Activated T-cell treated with anti-CD3 and anti-CD28 coated beads, Interleukin-2, amount 50 U/mL, for 1 hour (primary cell): ENCODE data around the gene TSPEAR.
"Not testable (repeated sequence)": the region's sequence is repeated elsewhere in the genome, so short reads cannot be mapped to it uniquely, and the experiment has no call there.

ENCODE experiments used
- DNase-seq: peaks from one replicate; pipeline ENCODE4 v3.0.0-alpha.2; 2020

TSPEAR gene

GRCh38 chr21:44601596-44602462 is 109.5 kb downstream of the TSPEAR start:
- no peak for DNase-seq

- not testable (repeated sequence) for DNase-seq
These were observed 110.3 kb downstream of the TSPEAR start for GRCh38 chr21:44601091-44601490.

- DNase-seq, result not testable (repeated sequence)
These were observed 111.0 kb downstream of the TSPEAR start, which contains the start of gene KRTAP10-7 for GRCh38 chr21:44600118-44600978. Gene KRTAP10-7 (plus strand): TSS chr21:44600597. CDS start chr21:44600622, 25 bp downstream.

GRCh38 chr21:44599264-44600029 is 111.9 kb downstream of the TSPEAR start:
- no peak for DNase-seq

GRCh38 chr21:44598061-44598460 is 113.3 kb downstream of the TSPEAR start:
- no peak for DNase-seq

- no peak for DNase-seq
These were observed 115.2 kb downstream of the TSPEAR start for GRCh38 chr21:44596068-44596725.

- DNase-seq, result no peak
These were observed 115.8 kb downstream of the TSPEAR start for GRCh38 chr21:44595524-44595923.

GRCh38 chr21:44594406-44594916 is 116.9 kb downstream of the TSPEAR start:
- DNase-seq, result no peak

GRCh38 chr21:44593598-44594405 is 117.6 kb downstream of the TSPEAR start:
- DNase-seq, result no peak

GRCh38 chr21:44592446-44593311 is 118.7 kb downstream of the TSPEAR start, which contains the start of gene KRTAP10-6:
Gene KRTAP10-6 (minus strand): TSS chr21:44592505. CDS start chr21:44592484, 21 bp downstream.
- DNase-seq, result no peak

- DNase-seq, result peak; percentile 13
These were observed 119.6 kb downstream of the TSPEAR start for GRCh38 chr21:44591801-44592130.

- DNase-seq, result not testable (repeated sequence)
These were observed 120.2 kb downstream of the TSPEAR start for GRCh38 chr21:44590897-44591800.

- DNase-seq, result no peak
These were observed 121.1 kb downstream of the TSPEAR start for GRCh38 chr21:44590311-44590721.

- no peak for DNase-seq
These were observed 121.6 kb downstream of the TSPEAR start for GRCh38 chr21:44589586-44590305.

GRCh38 chr21:44589094-44589493 is 122.3 kb downstream of the TSPEAR start:
- DNase-seq, result no peak

- DNase-seq, result no peak
These were observed 125.5 kb downstream of the TSPEAR start for GRCh38 chr21:44585892-44586291.

GRCh38 chr21:44583800-44584147 is 127.6 kb downstream of the TSPEAR start:
- no peak for DNase-seq

- no peak for DNase-seq
These were observed 128.1 kb downstream of the TSPEAR start for GRCh38 chr21:44583089-44583799.
